Coronary artery (tissue), 2 donors: ENCODE measurements around the gene SESTD1.
"Not testable (repeated sequence)": the region's sequence is repeated elsewhere in the genome, so short reads cannot be mapped to it uniquely, and the experiment has no call there.

Source experiments
- DNase-seq: peaks from one replicate; pipeline ENCODE4 v3.0.0-alpha.2; 2017; ENCODE audit warnings: low spot score
- H3K27ac ChIP-seq, 2 donors: fragments of 200-600 bp; sonication (generic); one replicate each; pipeline ENCODE4 v1.5.1; 2016 to 2019
- H3K4me3 ChIP-seq: fragments of 200-600 bp; sonication (generic); 2 replicates; pipeline ENCODE4 v1.5.1; 2016; ENCODE audit warnings: mild to moderate bottlenecking, moderate library complexity
- TF ChIP-seq, protein P1 (sequence below): fragments of 200-600 bp; sonication (generic); IDR thresholded peaks from one replicate; pipeline ENCODE4 v1.5.1; 2019; ENCODE audit warnings: antibody characterized with exemption

The SESTD1 gene

DNA sequence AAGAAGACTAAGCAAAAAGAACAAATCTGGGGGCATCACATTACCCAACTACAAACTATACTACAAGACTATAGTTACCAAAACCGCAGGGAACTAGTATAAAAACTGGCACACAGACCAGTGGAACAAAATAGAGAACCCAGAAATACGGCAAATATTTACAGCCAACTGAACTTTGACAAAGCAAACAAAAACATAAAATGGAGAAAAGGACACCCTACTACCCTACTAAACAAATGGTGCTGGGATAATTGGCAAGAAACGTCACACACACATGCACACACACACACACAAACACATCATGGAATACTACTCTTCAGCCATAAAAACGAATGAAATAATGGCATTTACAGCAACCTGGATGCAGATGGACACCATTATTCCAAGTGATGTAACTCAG is 53.3 kb downstream of the SESTD1 start:
- DNase-seq, result no peak
- TF ChIP-seq, protein P1, sequence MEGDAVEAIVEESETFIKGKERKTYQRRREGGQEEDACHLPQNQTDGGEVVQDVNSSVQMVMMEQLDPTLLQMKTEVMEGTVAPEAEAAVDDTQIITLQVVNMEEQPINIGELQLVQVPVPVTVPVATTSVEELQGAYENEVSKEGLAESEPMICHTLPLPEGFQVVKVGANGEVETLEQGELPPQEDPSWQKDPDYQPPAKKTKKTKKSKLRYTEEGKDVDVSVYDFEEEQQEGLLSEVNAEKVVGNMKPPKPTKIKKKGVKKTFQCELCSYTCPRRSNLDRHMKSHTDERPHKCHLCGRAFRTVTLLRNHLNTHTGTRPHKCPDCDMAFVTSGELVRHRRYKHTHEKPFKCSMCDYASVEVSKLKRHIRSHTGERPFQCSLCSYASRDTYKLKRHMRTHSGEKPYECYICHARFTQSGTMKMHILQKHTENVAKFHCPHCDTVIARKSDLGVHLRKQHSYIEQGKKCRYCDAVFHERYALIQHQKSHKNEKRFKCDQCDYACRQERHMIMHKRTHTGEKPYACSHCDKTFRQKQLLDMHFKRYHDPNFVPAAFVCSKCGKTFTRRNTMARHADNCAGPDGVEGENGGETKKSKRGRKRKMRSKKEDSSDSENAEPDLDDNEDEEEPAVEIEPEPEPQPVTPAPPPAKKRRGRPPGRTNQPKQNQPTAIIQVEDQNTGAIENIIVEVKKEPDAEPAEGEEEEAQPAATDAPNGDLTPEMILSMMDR, result no peak
- no peak overlapping the region for H3K4me3 ChIP-seq
- H3K27ac ChIP-seq, result no peak overlapping the region

DNA sequence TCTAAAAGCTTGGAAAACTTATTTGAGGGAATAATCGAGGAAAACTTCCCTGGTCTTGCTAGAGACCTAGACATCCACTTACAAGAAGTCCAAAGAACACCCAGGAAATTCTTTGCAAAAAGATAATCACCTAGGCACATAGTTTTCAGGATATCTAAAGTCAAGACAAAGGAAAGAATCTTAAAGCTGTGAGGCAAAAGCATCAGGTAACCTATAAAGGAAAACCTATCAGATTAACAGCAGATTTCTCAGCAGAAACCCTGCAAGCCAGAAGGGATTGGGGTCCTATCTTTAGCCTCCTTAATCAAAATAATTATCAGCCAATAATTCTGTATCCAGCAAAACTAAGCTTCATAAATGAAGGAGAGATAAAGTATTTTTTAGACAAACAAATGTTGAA is 56.4 kb downstream of the SESTD1 start:
- H3K27ac ChIP-seq, H3K4me3 ChIP-seq, DNase-seq: not testable (repeated sequence)

DNA sequence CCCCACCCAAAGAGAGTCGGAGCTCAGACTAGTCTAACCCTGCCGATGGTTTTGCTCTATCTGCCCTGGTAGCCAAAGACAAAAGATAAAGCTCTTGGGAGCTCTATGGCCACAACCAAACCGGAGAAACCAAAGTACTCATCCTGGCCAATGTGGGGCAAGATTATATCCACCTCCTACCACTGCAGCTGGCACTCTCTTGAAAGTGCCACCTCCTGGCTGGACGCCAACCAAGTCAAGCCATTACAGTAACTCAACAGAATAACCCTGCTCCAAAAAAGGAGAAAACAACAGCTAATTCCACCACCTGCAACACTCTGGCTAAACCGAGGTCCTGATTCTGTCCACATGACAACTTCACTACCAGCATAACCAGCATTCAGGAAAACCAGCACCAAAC is 57.6 kb downstream of the SESTD1 start:
- H3K27ac ChIP-seq, result no peak overlapping the region
- no peak for DNase-seq
- TF ChIP-seq, protein P1, result no peak
- H3K4me3 ChIP-seq, result no peak overlapping the region

DNA sequence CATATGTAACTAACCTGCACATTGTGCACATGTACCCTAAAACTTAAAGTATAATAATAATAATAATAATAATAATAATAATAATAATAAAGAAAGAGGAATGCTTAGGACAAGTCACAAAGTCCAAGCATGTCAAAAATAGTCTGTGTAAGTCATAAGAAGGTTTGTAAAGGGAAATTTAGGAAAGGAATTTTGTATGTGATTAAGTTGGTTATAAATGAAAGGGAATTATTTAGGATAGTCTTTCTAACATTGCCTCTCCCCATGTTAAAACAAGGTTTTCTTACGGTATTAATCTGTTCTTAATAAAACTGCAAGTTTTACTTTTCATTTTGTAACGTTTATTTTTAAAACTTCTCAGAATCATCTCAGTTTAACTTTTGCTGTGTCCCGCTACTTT is 62.8 kb downstream of the SESTD1 start:
- no peak overlapping the region for H3K4me3 ChIP-seq
- no peak overlapping the region for H3K27ac ChIP-seq
- TF ChIP-seq, protein P1, result no peak
- no peak for DNase-seq

DNA sequence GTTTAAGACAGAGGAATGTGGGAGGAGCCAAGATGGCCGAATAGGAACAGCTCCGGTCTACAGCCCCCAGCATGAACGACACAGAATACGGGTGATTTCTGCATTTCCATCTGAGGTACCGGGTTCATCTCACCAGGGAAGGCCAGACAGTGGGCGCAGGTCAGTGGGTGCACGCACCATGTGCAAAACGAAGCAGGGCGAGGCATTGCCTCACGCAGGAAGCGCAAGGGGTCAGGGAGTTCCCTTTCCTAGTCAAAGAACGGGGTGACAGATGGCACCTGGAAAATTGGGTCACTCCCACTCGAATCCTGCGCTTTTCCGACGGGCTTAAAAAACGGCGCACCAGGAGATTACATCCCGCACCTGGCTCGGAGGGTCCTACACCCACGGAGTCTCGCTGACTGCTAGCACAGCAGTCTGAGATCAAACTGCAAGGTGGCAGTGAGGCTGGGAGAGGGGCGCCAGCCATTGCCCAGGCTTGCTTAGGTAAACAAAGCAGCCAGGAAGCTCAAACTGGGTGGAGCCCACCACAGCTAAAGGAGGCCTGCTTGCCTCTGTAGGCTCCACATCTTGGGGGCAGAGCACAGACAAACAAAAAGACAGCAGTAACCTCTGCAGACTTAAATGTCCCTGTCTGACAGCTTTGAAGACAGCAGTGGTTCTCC is 68.6 kb downstream of the SESTD1 start:
- not testable (repeated sequence) for H3K4me3 ChIP-seq, DNase-seq, H3K27ac ChIP-seq

DNA sequence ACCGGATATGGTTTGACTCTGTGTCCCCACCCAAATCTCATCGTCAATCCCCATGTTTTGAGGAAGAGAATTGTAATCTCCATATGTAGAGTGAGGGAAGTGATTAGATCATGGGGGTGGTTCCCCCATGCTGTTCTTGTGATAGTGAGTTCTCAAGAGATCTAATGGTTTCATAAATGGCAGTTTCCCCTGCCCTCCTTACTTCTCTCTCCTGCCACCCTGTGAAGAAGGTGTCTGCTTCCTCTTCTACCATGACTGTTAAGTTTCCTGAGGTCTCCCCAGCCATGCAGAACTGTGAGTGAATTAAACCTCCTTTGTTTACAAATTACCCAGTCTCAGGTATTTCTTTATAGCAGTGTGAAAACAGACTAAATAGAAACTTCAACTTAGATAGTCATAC is 69.5 kb downstream of the SESTD1 start:
- no peak overlapping the region for H3K4me3 ChIP-seq
- no peak for DNase-seq
- no peak overlapping the region for H3K27ac ChIP-seq
- TF ChIP-seq, protein P1, result no peak

DNA sequence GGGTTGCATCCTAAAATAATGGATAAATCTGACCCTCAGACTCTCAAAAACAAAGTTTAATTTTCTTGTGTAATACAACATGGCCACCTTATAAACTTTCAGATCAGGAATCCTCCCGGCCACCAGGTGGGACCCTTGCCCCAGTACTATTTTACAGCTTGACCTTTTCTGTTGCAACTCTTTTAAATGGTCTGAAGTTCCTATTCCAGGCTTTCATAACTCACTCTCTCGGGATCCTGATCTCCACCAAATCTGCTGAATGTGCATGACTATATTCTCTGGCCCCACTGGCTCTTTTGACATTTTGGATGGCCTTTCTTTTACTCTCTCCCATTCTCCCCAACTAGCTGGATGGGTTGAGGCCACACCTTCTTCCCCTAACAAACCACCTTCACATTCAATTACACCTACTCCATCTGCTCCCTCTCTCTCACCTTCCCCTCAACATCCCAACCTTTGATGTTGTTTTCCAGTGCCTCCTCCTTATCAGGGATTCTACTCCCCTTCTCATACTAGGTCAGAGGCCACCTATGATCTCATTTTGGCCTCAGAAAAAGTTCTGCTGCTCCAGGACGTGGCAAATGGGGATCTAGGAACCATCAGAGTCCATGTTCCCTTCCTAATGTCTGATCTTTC is 70.8 kb downstream of the SESTD1 start:
- DNase-seq, result no peak
- no peak overlapping the region for H3K4me3 ChIP-seq
- TF ChIP-seq, protein P1, result no peak
- no peak overlapping the region for H3K27ac ChIP-seq

DNA sequence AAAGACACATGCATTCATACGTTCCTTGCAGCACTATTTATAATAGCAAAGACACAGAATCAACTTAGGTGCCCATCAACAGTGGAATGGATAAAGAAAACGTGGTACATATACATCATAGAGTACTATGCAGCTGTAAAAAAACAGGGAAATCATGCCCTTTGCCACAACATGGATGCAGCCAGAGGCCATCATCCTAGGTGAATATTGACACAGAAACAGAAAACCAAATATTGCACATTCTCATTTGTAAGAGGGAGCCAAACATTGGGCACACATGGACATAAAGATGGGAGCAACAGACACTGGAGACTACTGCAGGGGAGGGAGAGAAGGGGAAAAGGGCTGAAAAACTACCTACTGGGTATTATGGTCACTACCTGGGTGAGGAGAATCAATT is 73.5 kb downstream of the SESTD1 start:
- no peak overlapping the region for H3K27ac ChIP-seq
- DNase-seq, result no peak
- TF ChIP-seq, protein P1, result no peak
- no peak overlapping the region for H3K4me3 ChIP-seq
